ENCODE data around the gene SMG7.
A peak's percentile ranks its signal among the peaks of the same experiment; 100 is the strongest.
"Not testable (repeated sequence)": the region's sequence is repeated elsewhere in the genome, so short reads cannot be mapped to it uniquely, and the experiment has no call there.

The SMG7 gene

GRCh38 chr1:183472488-183473216 lies at the start of gene SMG7:
SMG7 (plus strand) TSS chr1:183472499; CDS start chr1:183472621, 122 bp downstream.
- Histone ChIP-seq H3K36me3 (ENCODE audit: control insufficient read depth in 1 of 2, insufficient read depth in 2 of 2, low read length in 2 of 2) (no peaks in the 10 kb centered on the region), H3K9me3 (ENCODE audit: control insufficient read depth in 1 of 2, low read length in 2 of 2) (no peaks in the 10 kb centered on the region), H3K4me3 (ENCODE audit: low read depth in 1 of 2, low read length in 2 of 2) (peak within 1 kb of the TSS; percentile 90 to 93), H3K9ac (ENCODE audit: low read depth in 1 of 2, low read length in 2 of 2) (peak within 1 kb of the TSS; percentile 91 to 93), H3K27me3 (ENCODE audit: control insufficient read depth in 1 of 2, insufficient read depth in 2 of 2, low read length in 2 of 2) (no peaks in the 10 kb centered on the region), H3K4me1 (ENCODE audit: control insufficient read depth in 1 of 2, insufficient read depth in 2 of 2, low read length in 2 of 2) (peaks cover 6 to 25% of the 10 kb centered on the region in 2 donors), H3K27ac (ENCODE audit: low read depth, low read length) (peak within 1 kb of the TSS; percentile 99)

- Histone ChIP-seq H3K4me1 (ENCODE audit: control insufficient read depth in 1 of 2, insufficient read depth in 2 of 2, low read length in 2 of 2) (no peaks in the 10 kb centered on the region), H3K27me3 (ENCODE audit: control insufficient read depth in 1 of 2, insufficient read depth in 2 of 2, low read length in 2 of 2) (peaks cover 8 to 17% of the 10 kb centered on the region in 2 donors), H3K4me3 (ENCODE audit: low read depth in 1 of 2, low read length in 2 of 2) (no peak overlapping the region), H3K9me3 (ENCODE audit: control insufficient read depth in 1 of 2, low read length in 2 of 2) (no peaks in the 10 kb centered on the region), H3K36me3 (ENCODE audit: control insufficient read depth in 1 of 2, insufficient read depth in 2 of 2, low read length in 2 of 2) (no peaks in the 10 kb centered on the region), H3K27ac (ENCODE audit: low read depth, low read length) (no peak overlapping the region), H3K9ac (ENCODE audit: low read depth in 1 of 2, low read length in 2 of 2) (no peak overlapping the region)
These were observed 48.8 kb upstream of the SMG7 start for GRCh38 chr1:183423541-183423940.

- H3K27me3 ChIP-seq (ENCODE audit: control insufficient read depth in 1 of 2, insufficient read depth in 2 of 2, low read length in 2 of 2), result peaks cover 2 to 7% of the 10 kb centered on the region in 2 donors
- H3K4me3 ChIP-seq (ENCODE audit: low read depth in 1 of 2, low read length in 2 of 2), result no peak overlapping the region
- no peak overlapping the region for H3K27ac ChIP-seq (ENCODE audit: low read depth, low read length)
- no peaks in the 10 kb centered on the region for H3K4me1 ChIP-seq (ENCODE audit: control insufficient read depth in 1 of 2, insufficient read depth in 2 of 2, low read length in 2 of 2)
- no peaks in the 10 kb centered on the region for H3K36me3 ChIP-seq (ENCODE audit: control insufficient read depth in 1 of 2, insufficient read depth in 2 of 2, low read length in 2 of 2)
- H3K9ac ChIP-seq (ENCODE audit: low read depth in 1 of 2, low read length in 2 of 2), result no peak overlapping the region
- H3K9me3 ChIP-seq (ENCODE audit: control insufficient read depth in 1 of 2, low read length in 2 of 2), result no peaks in the 10 kb centered on the region
These were observed 47.6 kb upstream of the SMG7 start for GRCh38 chr1:183424691-183425090.

GRCh38 chr1:183427591-183427990 lies 44.7 kb upstream of the SMG7 start:
- not testable (repeated sequence) for H3K4me1 ChIP-seq (ENCODE audit: control insufficient read depth in 1 of 2, insufficient read depth in 2 of 2, low read length in 2 of 2); H3K36me3 ChIP-seq (ENCODE audit: control insufficient read depth in 1 of 2, insufficient read depth in 2 of 2, low read length in 2 of 2); H3K27me3 ChIP-seq (ENCODE audit: control insufficient read depth in 1 of 2, insufficient read depth in 2 of 2, low read length in 2 of 2); H3K9me3 ChIP-seq (ENCODE audit: control insufficient read depth in 1 of 2, low read length in 2 of 2); H3K9ac ChIP-seq (ENCODE audit: low read depth in 1 of 2, low read length in 2 of 2); H3K27ac ChIP-seq (ENCODE audit: low read depth, low read length); H3K4me3 ChIP-seq (ENCODE audit: low read depth in 1 of 2, low read length in 2 of 2)

- H3K9ac ChIP-seq (ENCODE audit: low read depth in 1 of 2, low read length in 2 of 2), result no peak overlapping the region
- H3K27ac ChIP-seq (ENCODE audit: low read depth, low read length), result no peak overlapping the region
- peaks cover 0 to 3% of the 10 kb centered on the region in 2 donors for H3K27me3 ChIP-seq (ENCODE audit: control insufficient read depth in 1 of 2, insufficient read depth in 2 of 2, low read length in 2 of 2)
- H3K4me3 ChIP-seq (ENCODE audit: low read depth in 1 of 2, low read length in 2 of 2), result no peak overlapping the region
- no peaks in the 10 kb centered on the region for H3K9me3 ChIP-seq (ENCODE audit: control insufficient read depth in 1 of 2, low read length in 2 of 2)
- H3K4me1 ChIP-seq (ENCODE audit: control insufficient read depth in 1 of 2, insufficient read depth in 2 of 2, low read length in 2 of 2), result no peaks in the 10 kb centered on the region
- H3K36me3 ChIP-seq (ENCODE audit: control insufficient read depth in 1 of 2, insufficient read depth in 2 of 2, low read length in 2 of 2), result no peaks in the 10 kb centered on the region
These were observed 40.3 kb upstream of the SMG7 start for GRCh38 chr1:183431840-183432547.

- Histone ChIP-seq H3K27me3 (ENCODE audit: control insufficient read depth in 1 of 2, insufficient read depth in 2 of 2, low read length in 2 of 2) (peaks cover 0 to 3% of the 10 kb centered on the region in 2 donors), H3K9me3 (ENCODE audit: control insufficient read depth in 1 of 2, low read length in 2 of 2) (no peaks in the 10 kb centered on the region), H3K4me3 (ENCODE audit: low read depth in 1 of 2, low read length in 2 of 2) (no peak overlapping the region), H3K27ac (ENCODE audit: low read depth, low read length) (no peak overlapping the region), H3K4me1 (ENCODE audit: control insufficient read depth in 1 of 2, insufficient read depth in 2 of 2, low read length in 2 of 2) (no peaks in the 10 kb centered on the region), H3K9ac (ENCODE audit: low read depth in 1 of 2, low read length in 2 of 2) (no peak overlapping the region), H3K36me3 (ENCODE audit: control insufficient read depth in 1 of 2, insufficient read depth in 2 of 2, low read length in 2 of 2) (no peaks in the 10 kb centered on the region)
These were observed 39.8 kb upstream of the SMG7 start for GRCh38 chr1:183432548-183432875.

- Histone ChIP-seq H3K9me3 (ENCODE audit: control insufficient read depth in 1 of 2, low read length in 2 of 2) (no peaks in the 10 kb centered on the region), H3K27ac (ENCODE audit: low read depth, low read length) (no peak overlapping the region), H3K27me3 (ENCODE audit: control insufficient read depth in 1 of 2, insufficient read depth in 2 of 2, low read length in 2 of 2) (peaks cover 0 to 3% of the 10 kb centered on the region in 2 donors), H3K9ac (ENCODE audit: low read depth in 1 of 2, low read length in 2 of 2) (no peak overlapping the region), H3K36me3 (ENCODE audit: control insufficient read depth in 1 of 2, insufficient read depth in 2 of 2, low read length in 2 of 2) (no peaks in the 10 kb centered on the region), H3K4me1 (ENCODE audit: control insufficient read depth in 1 of 2, insufficient read depth in 2 of 2, low read length in 2 of 2) (no peaks in the 10 kb centered on the region), H3K4me3 (ENCODE audit: low read depth in 1 of 2, low read length in 2 of 2) (no peak overlapping the region)
These were observed 38.6 kb upstream of the SMG7 start for GRCh38 chr1:183433703-183434102.

GRCh38 chr1:183435497-183435896 lies 36.8 kb upstream of the SMG7 start:
- H3K27ac ChIP-seq (ENCODE audit: low read depth, low read length), result no peak overlapping the region
- H3K27me3 ChIP-seq (ENCODE audit: control insufficient read depth in 1 of 2, insufficient read depth in 2 of 2, low read length in 2 of 2), result peaks cover 0 to 3% of the 10 kb centered on the region in 2 donors
- no peak overlapping the region for H3K4me3 ChIP-seq (ENCODE audit: low read depth in 1 of 2, low read length in 2 of 2)
- no peaks in the 10 kb centered on the region for H3K4me1 ChIP-seq (ENCODE audit: control insufficient read depth in 1 of 2, insufficient read depth in 2 of 2, low read length in 2 of 2)
- H3K36me3 ChIP-seq (ENCODE audit: control insufficient read depth in 1 of 2, insufficient read depth in 2 of 2, low read length in 2 of 2), result no peaks in the 10 kb centered on the region
- H3K9me3 ChIP-seq (ENCODE audit: control insufficient read depth in 1 of 2, low read length in 2 of 2), result no peaks in the 10 kb centered on the region
- H3K9ac ChIP-seq (ENCODE audit: low read depth in 1 of 2, low read length in 2 of 2), result no peak overlapping the region

- no peaks in the 10 kb centered on the region for H3K4me1 ChIP-seq (ENCODE audit: control insufficient read depth in 1 of 2, insufficient read depth in 2 of 2, low read length in 2 of 2)
These were observed 34.2 kb upstream of the SMG7 start for GRCh38 chr1:183438060-183438459.

GRCh38 chr1:183443011-183443410 lies 29.3 kb upstream of the SMG7 start:
- no peaks in the 10 kb centered on the region for H3K4me1 ChIP-seq (ENCODE audit: control insufficient read depth in 1 of 2, insufficient read depth in 2 of 2, low read length in 2 of 2)
- no peak overlapping the region for H3K27ac ChIP-seq (ENCODE audit: low read depth, low read length)
- no peak overlapping the region for H3K4me3 ChIP-seq (ENCODE audit: low read depth in 1 of 2, low read length in 2 of 2)
- H3K9ac ChIP-seq (ENCODE audit: low read depth in 1 of 2, low read length in 2 of 2), result no peak overlapping the region
- H3K27me3 ChIP-seq (ENCODE audit: control insufficient read depth in 1 of 2, insufficient read depth in 2 of 2, low read length in 2 of 2), result no peaks in the 10 kb centered on the region
- H3K36me3 ChIP-seq (ENCODE audit: control insufficient read depth in 1 of 2, insufficient read depth in 2 of 2, low read length in 2 of 2), result no peaks in the 10 kb centered on the region
- no peaks in the 10 kb centered on the region for H3K9me3 ChIP-seq (ENCODE audit: control insufficient read depth in 1 of 2, low read length in 2 of 2)

More at GRCh38 chr1:183438060-183438459, 34.2 kb upstream of the SMG7 start:
- Histone ChIP-seq H3K36me3 (ENCODE audit: control insufficient read depth in 1 of 2, insufficient read depth in 2 of 2, low read length in 2 of 2) (no peaks in the 10 kb centered on the region), H3K9me3 (ENCODE audit: control insufficient read depth in 1 of 2, low read length in 2 of 2) (no peaks in the 10 kb centered on the region), H3K9ac (ENCODE audit: low read depth in 1 of 2, low read length in 2 of 2) (no peak overlapping the region), H3K27me3 (ENCODE audit: control insufficient read depth in 1 of 2, insufficient read depth in 2 of 2, low read length in 2 of 2) (peaks cover 0 to 3% of the 10 kb centered on the region in 2 donors), H3K27ac (ENCODE audit: low read depth, low read length) (no peak overlapping the region), H3K4me3 (ENCODE audit: low read depth in 1 of 2, low read length in 2 of 2) (no peak overlapping the region)

Measured in duodenal mucosa (tissue), 2 donors.